Sigmoid colon (tissue), 7 donors: ENCODE data around the gene ZFP36L2. TPM values are rescaled to one million over a fixed set of nuclear protein-coding genes. Genes with fewer than 3 reads are reported as not detected.

Experiments
- DNase-seq: peaks from one replicate; pipeline ENCODE4 v3.0.0-alpha.2; 2019
- H3K27ac ChIP-seq, 4 donors: fragments of 200-600 bp; sonication (generic); one replicate each; pipeline ENCODE4 v1.5.1; 2016 to 2019; ENCODE audit warnings: mild to moderate bottlenecking in 1 of 4
- H3K27me3 ChIP-seq, 3 donors: fragments of 200-600 bp; sonication (generic); one replicate each; pipeline ENCODE4 v1.5.1; 2019; ENCODE audit warnings: mild to moderate bottlenecking in 1 of 3
- H3K36me3 ChIP-seq, 4 donors: fragments of 200-600 bp; sonication (generic); one replicate each; pipeline ENCODE4 v1.5.1; 2016 to 2019
- H3K4me1 ChIP-seq, 4 donors: fragments of 200-600 bp; sonication (generic); one replicate each; pipeline ENCODE4 v1.5.1; 2017 to 2019
- H3K4me3 ChIP-seq, 4 donors: fragments of 200-600 bp; sonication (generic); one replicate each; pipeline ENCODE4 v1.5.1; 2017 to 2019; ENCODE audit warnings: mild to moderate bottlenecking in 2 of 4, moderate library complexity in 1 of 4
- H3K9me3 ChIP-seq, 4 donors: fragments of 200-600 bp in 3 of 4; sonication (generic) in 3 of 4; one replicate each; pipeline versions ENCODE4 v1.5.1 to v1.6.1; 2013 to 2019
- EP300 ChIP-seq, 4 donors: sonication (generic); formaldehyde crosslinking; IDR thresholded peaks; one replicate each; pipeline ENCODE4 v1.6.1; 2017; ENCODE audit warnings: antibody characterized with exemption in 4 of 4
- POLR2A ChIP-seq, 2 donors: fragments of 450-650 bp; IDR thresholded peaks; one replicate each; pipeline ENCODE4 v1.6.1; 2016; ENCODE audit warnings: antibody characterized with exemption in 2 of 2, mild to moderate bottlenecking in 2 of 2, moderate library complexity in 2 of 2
- POLR2AphosphoS5 ChIP-seq, 4 donors: sonication (generic); formaldehyde crosslinking; IDR thresholded peaks; one replicate each; pipeline ENCODE4 v1.6.1; 2017; ENCODE audit warnings: antibody characterized with exemption in 4 of 4
- whole genome bisulfite sequencing, 2 donors: extraction: QIAGEN DNeasy Blood & Tissue Kit; methylation state at CpG; one replicate each; pipeline ENCODE4 v1.1.7; 2013; 5-methylcytosine and 5-hydroxymethylcytosine counted together
- intact Hi-C: fragments of 100-400 bp; cut with DNase I; formaldehyde crosslinking; loops from one replicate; pipeline ENCODE4 v1.15.1; 2023
- polyA plus RNA-seq, 3 donors: library from polyadenylated mRNA; stranded (reverse); fragments of 200-250 nt; gene quantifications; one replicate each; pipeline ENCODE4 v1.2.3, GENCODE V29; 2013
- total RNA-seq, 4 donors: library from RNA; depleted of rRNA; stranded (reverse); fragments of >200 nt; gene quantifications; one replicate each; pipeline ENCODE4 v1.1.0, GENCODE V29; 2016
- TF ChIP-seq, protein P1 (sequence below), 4 experiments: fragments of 450-650 bp in 3 of 4; fragments of 200-600 bp in 1 of 4; IDR thresholded peaks; one replicate each; pipeline ENCODE4 v1.5.1; 2016 to 2019; ENCODE audit warnings: antibody characterized with exemption in 4 of 4, mild to moderate bottlenecking in 3 of 4, moderate library complexity in 2 of 4
- donor health status: healthy with polysubstance abuse.
- donor health status: Bipolar disorder and iron deficiency.
- donor health status: healthy.

Gene ZFP36L2
- total and polyA plus RNA-seq, 7 donors, result 59.8 to 120 (median 97.3) TPM

DNA sequence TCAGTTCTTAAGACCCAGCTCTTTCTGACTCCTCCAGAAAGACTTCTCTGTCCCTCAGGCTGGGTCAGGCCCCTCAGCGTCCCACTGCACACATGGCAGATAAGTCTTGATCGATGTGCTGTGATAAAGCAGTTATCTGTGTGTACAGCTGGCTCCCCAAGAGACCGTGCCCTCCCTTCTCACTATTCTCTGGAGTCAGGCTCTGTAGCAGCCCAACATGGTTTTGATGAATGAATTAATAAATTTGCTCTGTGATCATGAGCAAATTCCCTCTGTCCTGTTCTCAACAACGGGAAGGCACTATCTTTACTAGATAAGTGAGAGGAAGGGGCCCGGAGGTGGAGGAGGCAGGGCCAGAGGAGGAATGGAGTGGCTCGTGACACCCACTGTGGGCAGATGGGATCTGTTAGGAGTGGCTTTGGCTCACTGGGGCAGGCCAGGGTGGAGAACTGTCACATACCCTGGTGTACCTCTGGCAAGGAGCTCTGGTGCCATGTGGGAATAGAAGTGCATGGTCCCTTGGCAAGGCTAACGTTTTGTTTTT, 48.3 kb downstream of the ZFP36L2 start:
- Histone ChIP-seq H3K27me3 (no peaks in the 10 kb centered on the region), H3K27ac (peak overlapping the region; percentile 67 to 78 (median 72)), H3K4me3 (no peak overlapping the region), H3K4me1 (peaks cover 0 to 19% (median 15%) of the 10 kb centered on the region in 4 donors), H3K36me3 (no peaks in the 10 kb centered on the region), H3K9me3 (peaks cover 0 to 7% (median 5%) of the 10 kb centered on the region in 4 donors)
- intact Hi-C loops, result loop anchor here (2.0 kb wide), 1 partner anchor 19 kb away; no protein-coding TSS in a partner anchor
- 51 to 67% methylated on average over 7 of the region's 7 CpGs for WGBS, 2 donors
- no peak for DNase-seq
- TF ChIP-seq, protein P1, sequence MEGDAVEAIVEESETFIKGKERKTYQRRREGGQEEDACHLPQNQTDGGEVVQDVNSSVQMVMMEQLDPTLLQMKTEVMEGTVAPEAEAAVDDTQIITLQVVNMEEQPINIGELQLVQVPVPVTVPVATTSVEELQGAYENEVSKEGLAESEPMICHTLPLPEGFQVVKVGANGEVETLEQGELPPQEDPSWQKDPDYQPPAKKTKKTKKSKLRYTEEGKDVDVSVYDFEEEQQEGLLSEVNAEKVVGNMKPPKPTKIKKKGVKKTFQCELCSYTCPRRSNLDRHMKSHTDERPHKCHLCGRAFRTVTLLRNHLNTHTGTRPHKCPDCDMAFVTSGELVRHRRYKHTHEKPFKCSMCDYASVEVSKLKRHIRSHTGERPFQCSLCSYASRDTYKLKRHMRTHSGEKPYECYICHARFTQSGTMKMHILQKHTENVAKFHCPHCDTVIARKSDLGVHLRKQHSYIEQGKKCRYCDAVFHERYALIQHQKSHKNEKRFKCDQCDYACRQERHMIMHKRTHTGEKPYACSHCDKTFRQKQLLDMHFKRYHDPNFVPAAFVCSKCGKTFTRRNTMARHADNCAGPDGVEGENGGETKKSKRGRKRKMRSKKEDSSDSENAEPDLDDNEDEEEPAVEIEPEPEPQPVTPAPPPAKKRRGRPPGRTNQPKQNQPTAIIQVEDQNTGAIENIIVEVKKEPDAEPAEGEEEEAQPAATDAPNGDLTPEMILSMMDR (IDR thresholded peaks at IDR 0.05), result no peak
- TF ChIP-seq POLR2AphosphoS5 (IDR thresholded peaks at IDR 0.05) (no peak), EP300 (IDR thresholded peaks at IDR 0.05) (no peak), POLR2A (IDR thresholded peaks at IDR 0.05) (no peak)

DNA sequence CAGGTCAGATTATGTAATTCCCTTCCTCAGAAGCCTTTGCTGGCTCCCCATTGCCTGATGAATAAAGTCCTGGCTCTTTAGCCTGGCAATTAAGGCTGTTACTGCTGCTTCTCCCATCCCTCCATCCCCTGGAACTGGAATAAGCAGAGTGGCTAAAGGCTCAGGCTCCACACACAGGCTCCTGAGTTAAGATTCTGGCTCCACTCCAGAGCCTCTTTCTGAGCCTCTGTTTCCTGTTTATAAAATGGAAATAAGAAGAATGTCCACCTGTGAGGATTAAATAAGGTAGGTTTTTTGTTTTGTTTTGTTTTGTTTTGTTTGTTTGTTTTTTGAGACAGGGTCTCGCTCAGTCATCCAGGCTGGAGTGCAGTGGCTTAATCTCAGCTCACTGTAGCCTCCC, 50.0 kb downstream of the ZFP36L2 start:
- Histone ChIP-seq H3K4me3 (no peak overlapping the region), H3K27me3 (no peaks in the 10 kb centered on the region), H3K27ac (no peak overlapping the region), H3K4me1 (peaks cover 0 to 23% (median 15%) of the 10 kb centered on the region in 4 donors), H3K36me3 (no peaks in the 10 kb centered on the region), H3K9me3 (peaks cover 0 to 7% (median 5%) of the 10 kb centered on the region in 4 donors)
- WGBS, 2 donors, result 100% methylated on average over 1 of the region's 1 CpG
- intact Hi-C loops, result no loop called here
- no peak for DNase-seq
- no peak for TF ChIP-seq POLR2A (IDR thresholded peaks at IDR 0.05)
- no peak for TF ChIP-seq EP300 (IDR thresholded peaks at IDR 0.05)

DNA sequence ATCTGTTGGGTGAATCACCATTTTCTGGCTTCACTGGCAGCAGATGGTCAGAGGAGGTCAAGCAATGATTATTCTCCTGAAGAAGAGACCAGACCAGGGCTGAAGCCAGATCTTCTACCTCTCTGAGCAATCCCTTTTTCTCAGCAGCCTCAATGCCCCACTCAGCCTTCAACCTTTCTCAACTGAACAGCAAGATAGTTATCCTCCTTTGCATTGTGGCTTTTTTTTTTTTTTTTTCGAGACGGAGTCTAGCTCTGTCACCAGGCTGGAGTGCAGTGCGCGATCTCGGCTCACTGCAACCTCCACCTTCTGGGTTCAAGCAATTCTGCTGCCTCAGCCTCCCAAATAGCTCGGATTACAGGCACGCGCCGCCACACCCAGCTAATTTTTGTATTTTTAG, 50.5 kb downstream of the ZFP36L2 start:
- WGBS, 2 donors, result 90 to 94% methylated on average over 9 of the region's 9 CpGs
- Histone ChIP-seq H3K9me3 (peaks cover 0 to 7% (median 5%) of the 10 kb centered on the region in 4 donors), H3K36me3 (no peaks in the 10 kb centered on the region), H3K4me1 (peaks cover 0 to 23% (median 15%) of the 10 kb centered on the region in 4 donors), H3K27me3 (no peaks in the 10 kb centered on the region), H3K4me3 (no peak overlapping the region), H3K27ac (no peak overlapping the region)
- TF ChIP-seq EP300 (IDR thresholded peaks at IDR 0.05) (no peak), POLR2A (IDR thresholded peaks at IDR 0.05) (no peak), POLR2AphosphoS5 (IDR thresholded peaks at IDR 0.05) (no peak)
- TF ChIP-seq, protein P1 (IDR thresholded peaks at IDR 0.05), result no peak
- DNase-seq, result no peak
- intact Hi-C loops, result no loop called here

DNA sequence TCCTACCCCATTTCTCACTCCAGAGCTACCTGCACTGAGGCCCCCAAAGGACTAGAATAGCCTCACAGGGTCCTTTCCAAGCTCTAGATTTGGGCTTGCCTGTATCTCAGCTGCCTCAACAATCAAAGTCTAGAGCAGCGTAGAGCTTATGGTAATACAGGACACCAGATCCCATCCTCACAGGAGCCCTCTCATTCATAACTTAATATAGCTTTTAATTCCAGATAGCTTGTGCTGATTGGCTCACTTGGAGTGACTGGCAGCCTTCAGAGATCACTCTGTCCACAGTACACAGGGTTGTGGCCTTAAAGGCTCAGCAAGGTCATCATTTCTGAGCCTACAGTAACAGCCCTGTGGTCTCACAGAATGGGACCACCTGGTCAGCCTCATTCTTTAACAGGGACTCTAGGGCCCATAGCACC, 51.4 kb downstream of the ZFP36L2 start:
- H3K27ac ChIP-seq, result peak overlapping the region; percentile 20 to 50 (median 46)
- H3K4me1 ChIP-seq, result peaks cover 0 to 23% (median 15%) of the 10 kb centered on the region in 4 donors
- peaks cover 0 to 7% (median 5%) of the 10 kb centered on the region in 4 donors for H3K9me3 ChIP-seq
- WGBS, 2 donors, result 1 to 70% methylated on average over 1 of the region's 1 CpG
- DNase-seq, result no peak
- intact Hi-C loops, result no loop called here
- TF ChIP-seq POLR2AphosphoS5 (IDR thresholded peaks at IDR 0.05) (no peak), EP300 (IDR thresholded peaks at IDR 0.05) (no peak), POLR2A (IDR thresholded peaks at IDR 0.05) (no peak)
- TF ChIP-seq, protein P1 (IDR thresholded peaks at IDR 0.05), result no peak
- H3K4me3 ChIP-seq, result no peak overlapping the region
- H3K36me3 ChIP-seq, result no peaks in the 10 kb centered on the region
- H3K27me3 ChIP-seq, result no peaks in the 10 kb centered on the region

DNA sequence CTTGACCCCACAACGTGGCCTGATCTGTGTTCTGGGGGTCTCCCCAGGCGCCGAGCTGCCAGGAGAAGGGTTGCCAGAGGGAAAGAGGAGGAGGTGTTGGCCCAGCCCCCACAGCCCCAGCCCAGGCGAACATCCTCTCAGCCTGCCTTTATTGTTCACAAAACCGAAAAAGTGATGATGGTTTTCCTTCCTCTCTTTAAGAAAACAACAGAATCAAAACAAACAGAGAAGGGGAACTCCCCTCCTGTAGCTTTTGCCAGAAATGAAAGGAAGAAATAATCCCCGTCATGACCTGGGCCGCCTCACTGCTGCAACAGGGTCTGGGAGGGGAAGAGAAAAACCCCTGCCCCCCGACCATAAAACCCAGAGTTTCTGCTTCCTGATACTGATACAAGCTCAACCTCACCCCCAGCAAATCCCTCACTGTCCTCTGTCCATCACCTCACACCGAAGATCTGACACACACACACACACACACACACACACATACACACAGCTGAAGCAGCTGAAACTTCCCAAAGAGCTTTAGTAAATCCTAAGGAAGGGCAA, 52.0 kb downstream of the ZFP36L2 start:
- no peak overlapping the region for H3K4me3 ChIP-seq
- WGBS, 2 donors, result 39 to 58% methylated on average over 9 of the region's 9 CpGs

More for the DNA sequence above, 52.0 kb downstream of the ZFP36L2 start:
- no peak for DNase-seq
- no peaks in the 10 kb centered on the region for H3K36me3 ChIP-seq
- H3K4me1 ChIP-seq, result peaks cover 0 to 20% (median 15%) of the 10 kb centered on the region in 4 donors
- TF ChIP-seq POLR2AphosphoS5 (IDR thresholded peaks at IDR 0.05), result peak in 1 of 4 donors; percentile 19
- TF ChIP-seq, protein P1 (IDR thresholded peaks at IDR 0.05), result no peak
- peaks cover 0 to 7% (median 5%) of the 10 kb centered on the region in 4 donors for H3K9me3 ChIP-seq
- no peaks in the 10 kb centered on the region for H3K27me3 ChIP-seq
- intact Hi-C loops, result no loop called here
- peak overlapping the region; percentile 20 to 50 (median 46) for H3K27ac ChIP-seq
